ENCODE measurements around the gene SFT2D3.

GRCh38 chr2:127701651-127702394 lies 526 bp downstream of the SFT2D3 start:
- TF ChIP-seq POLR2A (IDR thresholded peaks at IDR 0.05; ENCODE audit: low read length) (peak; percentile 73), GATA1 (IDR thresholded peaks at IDR 0.05; ENCODE audit: low read depth, low read length) (no peak)

Data from erythroblast (primary cell).